ENCODE results near the gene LSM10.

The LSM10 gene

DNA sequence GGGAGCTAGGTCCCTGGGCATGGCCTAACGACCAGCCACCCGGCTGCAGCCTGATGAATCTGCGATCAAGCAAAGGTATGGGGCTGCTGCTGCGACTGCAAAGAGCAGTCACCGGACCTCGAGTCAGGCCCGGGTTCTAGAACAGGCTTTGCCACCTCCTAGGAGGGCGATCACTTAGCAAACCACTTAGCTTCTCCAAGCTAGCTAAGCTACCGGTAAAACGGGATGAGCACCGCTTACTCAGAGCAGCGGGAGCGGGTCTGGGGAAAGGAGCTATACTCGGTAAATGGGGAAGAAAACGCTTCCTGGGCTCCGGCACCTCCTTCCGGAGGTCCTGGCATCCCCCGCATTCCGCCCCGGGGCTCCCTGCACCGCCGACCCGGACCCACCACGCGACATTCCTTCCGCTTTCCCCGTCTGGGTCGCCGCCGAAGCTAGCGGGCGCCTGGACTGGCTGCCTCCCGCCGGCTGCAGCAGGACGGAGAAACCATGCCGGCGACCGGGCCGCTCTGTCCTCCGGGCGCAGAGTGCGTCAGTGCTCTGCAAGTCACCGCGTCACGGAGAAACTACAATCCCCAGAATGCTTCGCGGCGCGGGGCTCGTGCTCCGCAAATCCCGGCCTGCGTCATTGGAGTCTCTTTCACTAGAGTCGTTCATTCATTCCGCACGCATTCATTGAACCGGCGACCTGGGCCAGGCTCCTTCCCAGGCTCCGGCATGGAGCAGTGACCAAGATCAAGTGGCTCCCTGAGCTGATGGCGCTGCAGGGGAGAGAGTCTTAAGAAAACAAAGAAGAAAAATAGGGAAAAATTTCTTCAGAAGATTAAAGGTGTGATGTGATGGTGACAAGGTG lies at the start of gene LSM10:
LSM10 (minus strand) TSS at position 531 of the 853 bp plus-strand sequence. CDS start 3,779 bp downstream, outside the sequence.
- no peak for FAIRE-seq
- TF ChIP-seq POLR2A (IDR thresholded peaks at IDR 0.05; ENCODE audit: low read depth, low read length), result peak; percentile 90
- DNase-seq (ENCODE audit: insufficient read length, low spot score), result peak; percentile 86

DNA sequence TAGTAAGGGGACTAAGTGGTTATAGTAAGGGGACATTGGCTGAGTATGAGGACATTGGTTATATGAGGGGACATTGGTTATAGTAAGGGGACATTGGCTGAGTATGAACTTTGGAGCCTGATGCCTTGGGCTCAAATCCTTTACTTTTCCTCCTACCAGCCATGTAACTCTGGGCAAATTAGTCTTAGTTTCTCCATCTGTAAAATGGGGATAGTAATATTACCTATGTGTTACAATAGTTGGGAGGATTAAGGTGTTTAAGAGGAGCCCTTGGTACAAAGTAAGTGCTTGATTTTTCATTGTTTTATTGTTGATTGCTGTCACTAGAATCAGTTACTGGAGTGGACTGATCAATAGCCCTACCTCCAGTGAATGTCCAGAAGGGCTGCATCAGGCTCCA lies 49.7 kb upstream of the LSM10 start:
- FAIRE-seq, result no peak
- DNase-seq (ENCODE audit: insufficient read length, low spot score), result no peak
- TF ChIP-seq POLR2A (IDR thresholded peaks at IDR 0.05; ENCODE audit: low read depth, low read length), result no peak

DNA sequence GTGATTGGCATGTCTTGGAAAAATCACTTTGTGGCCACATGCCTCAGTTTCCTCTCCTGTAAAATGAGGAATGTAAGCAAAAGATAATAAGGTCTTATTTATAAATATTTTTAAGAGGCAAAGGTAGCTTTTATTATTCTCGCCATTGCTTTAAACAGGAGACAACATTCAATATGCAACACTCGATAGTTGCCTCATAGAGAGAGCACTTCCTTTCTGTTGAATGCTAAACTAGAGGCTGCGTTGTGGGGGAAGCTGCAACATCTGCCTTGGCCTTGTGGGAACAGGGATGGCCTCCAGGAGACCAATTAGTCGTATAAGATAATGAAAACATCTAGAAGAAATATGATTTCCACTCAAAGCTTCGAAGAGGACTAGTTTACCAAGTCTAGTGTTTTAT lies 49.0 kb upstream of the LSM10 start:
- FAIRE-seq (no peak), DNase-seq (ENCODE audit: insufficient read length, low spot score) (no peak)
- no peak for TF ChIP-seq POLR2A (IDR thresholded peaks at IDR 0.05; ENCODE audit: low read depth, low read length)

DNA sequence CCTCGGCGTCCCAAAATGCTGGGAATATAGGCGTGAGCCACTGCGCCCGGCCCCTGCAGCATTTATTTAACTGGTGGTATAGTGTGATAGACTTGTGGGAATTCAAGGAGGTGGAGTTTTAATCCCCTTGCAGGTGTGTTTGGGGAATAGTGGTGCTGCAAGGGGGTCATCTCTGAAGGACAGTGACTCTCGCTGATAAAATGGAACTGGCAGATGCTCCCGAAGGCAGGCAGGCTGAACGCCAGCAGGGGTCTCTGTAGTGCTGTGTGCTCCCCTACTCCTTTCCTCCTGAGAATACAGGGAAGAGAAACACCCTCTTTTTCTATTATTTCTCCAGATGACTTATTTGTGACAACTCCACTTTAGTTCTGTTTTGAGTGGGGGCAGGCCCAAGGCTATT lies 48.6 kb upstream of the LSM10 start:
- FAIRE-seq, result no peak
- DNase-seq (ENCODE audit: insufficient read length, low spot score), result no peak
- no peak for TF ChIP-seq POLR2A (IDR thresholded peaks at IDR 0.05; ENCODE audit: low read depth, low read length)

DNA sequence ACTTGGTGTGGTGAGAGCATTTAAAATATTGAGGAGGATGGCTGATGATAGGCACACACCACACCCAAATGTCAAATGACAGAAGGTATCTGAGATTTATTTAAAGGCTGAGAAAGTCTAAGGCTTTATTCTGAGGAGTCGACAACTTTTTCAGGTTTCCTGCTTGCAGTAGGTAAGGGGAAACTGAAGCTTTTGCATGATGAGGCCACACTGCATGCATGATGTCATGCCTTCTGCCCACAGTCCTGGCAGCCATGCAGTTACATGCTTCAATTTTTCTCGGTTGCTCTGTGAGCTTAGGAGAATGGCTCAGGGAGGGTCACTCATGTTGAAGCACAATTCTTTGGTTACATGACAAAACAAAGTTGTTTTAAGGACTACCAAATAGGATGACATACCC lies 45.6 kb upstream of the LSM10 start:
- no peak for FAIRE-seq

DNA sequence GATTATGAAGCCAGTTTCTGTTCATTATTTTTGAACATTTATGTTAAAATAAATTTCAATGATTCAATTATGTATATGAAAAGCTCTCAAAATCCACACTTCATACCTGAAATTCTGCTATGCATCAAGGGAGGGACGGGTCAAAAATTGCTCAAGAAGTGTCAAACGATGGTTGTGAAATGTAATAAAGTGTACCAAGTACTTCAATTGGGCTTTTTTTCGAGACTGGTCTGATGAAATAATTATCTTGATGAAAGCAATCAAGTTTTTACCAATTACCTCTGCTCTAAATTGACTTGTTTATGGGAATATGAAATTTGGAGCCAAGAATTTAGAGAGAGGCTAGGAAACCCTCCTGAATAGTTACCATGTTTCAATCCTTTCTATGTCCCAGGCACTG lies 44.6 kb upstream of the LSM10 start:
- no peak for TF ChIP-seq POLR2A (IDR thresholded peaks at IDR 0.05; ENCODE audit: low read depth, low read length)
- DNase-seq (ENCODE audit: insufficient read length, low spot score) (no peak), FAIRE-seq (no peak)

More for the DNA sequence above, 45.6 kb upstream of the LSM10 start:
- TF ChIP-seq POLR2A (IDR thresholded peaks at IDR 0.05; ENCODE audit: low read depth, low read length), result no peak
- no peak for DNase-seq (ENCODE audit: insufficient read length, low spot score)

DNA sequence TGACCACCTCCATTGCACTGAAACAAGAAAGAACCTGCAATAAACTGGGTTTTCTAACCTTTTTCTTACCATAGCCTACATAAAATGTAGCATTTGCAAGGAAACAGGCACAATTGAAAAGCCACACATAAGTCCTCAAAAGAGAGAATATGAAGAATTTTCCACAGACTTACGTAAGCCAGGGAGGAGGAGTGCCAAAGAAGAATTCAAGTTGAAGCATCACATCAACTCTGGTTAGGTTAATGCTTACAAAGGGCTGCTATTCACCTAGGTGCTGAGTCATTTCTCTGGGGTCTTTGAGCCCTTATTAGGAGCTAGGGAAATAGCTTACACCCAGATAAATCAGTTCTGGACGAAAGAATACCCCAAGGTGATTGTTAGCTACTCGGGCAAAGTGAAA lies 42.9 kb upstream of the LSM10 start:
- no peak for TF ChIP-seq POLR2A (IDR thresholded peaks at IDR 0.05; ENCODE audit: low read depth, low read length)
- no peak for FAIRE-seq
- no peak for DNase-seq (ENCODE audit: insufficient read length, low spot score)

DNA sequence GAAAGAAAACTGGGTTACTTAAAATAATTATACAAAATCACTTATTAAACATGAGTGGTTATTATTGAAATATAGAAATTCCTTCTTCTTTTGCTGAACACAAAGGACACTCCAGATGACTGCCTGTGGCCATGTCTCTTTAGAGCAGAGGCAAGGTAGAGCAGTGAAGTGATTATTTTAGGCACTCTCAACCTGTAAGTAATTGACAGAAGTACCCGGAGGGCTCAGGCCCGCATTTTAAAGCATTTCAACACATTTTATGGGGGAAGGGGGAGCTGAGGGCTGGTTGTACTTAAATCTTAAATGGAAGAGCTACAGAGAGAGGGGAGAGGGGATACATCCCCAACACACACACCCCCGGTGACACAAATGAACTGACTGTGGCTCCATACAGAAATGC lies 42.3 kb upstream of the LSM10 start:
- no peak for FAIRE-seq
- TF ChIP-seq POLR2A (IDR thresholded peaks at IDR 0.05; ENCODE audit: low read depth, low read length), result no peak
- DNase-seq (ENCODE audit: insufficient read length, low spot score), result no peak

DNA sequence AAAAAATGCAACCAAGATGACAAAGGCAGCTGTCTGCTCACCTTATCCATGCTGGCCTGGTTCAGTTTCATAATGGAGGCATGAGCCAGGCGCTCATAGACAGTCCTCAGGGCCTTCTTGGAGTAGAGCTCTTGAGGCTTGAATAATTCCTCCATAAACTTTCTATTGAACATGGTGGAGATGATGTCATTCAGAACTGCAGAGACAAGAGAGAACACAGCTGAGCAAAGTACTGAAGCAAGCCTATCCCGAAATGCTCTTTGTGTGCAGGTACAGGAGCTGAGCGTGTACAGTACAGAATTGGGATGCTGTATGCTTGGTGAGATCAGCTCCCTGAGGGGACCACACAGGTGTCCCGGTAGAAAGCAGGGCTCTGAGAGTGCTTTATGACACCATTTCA lies 41.0 kb upstream of the LSM10 start:
- no peak for TF ChIP-seq POLR2A (IDR thresholded peaks at IDR 0.05; ENCODE audit: low read depth, low read length)
- DNase-seq (ENCODE audit: insufficient read length, low spot score), result no peak

DNA sequence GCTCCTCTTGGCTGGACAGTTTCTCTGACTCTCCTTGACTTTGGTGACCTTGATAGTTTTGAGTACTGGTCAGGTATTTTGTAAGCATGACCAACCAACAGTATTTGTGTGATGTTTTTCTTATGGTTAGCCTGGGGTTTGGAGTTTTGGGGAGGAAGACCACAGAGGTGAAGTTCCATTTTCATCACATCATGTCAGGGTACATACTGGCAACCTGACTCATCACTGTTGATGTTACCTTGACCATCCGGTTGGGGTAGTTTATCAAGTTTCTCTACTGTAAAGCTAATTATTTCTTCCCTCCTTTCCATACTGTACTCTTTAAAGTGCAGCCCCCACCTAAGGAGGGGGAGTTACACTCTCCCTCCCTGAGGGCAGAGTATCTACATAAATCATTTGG lies 39.1 kb upstream of the LSM10 start:
- DNase-seq (ENCODE audit: insufficient read length, low spot score) (peak; percentile 22), FAIRE-seq (no peak)
- no peak for TF ChIP-seq POLR2A (IDR thresholded peaks at IDR 0.05; ENCODE audit: low read depth, low read length)

More for the DNA sequence above, 41.0 kb upstream of the LSM10 start:
- FAIRE-seq, result no peak

DNA sequence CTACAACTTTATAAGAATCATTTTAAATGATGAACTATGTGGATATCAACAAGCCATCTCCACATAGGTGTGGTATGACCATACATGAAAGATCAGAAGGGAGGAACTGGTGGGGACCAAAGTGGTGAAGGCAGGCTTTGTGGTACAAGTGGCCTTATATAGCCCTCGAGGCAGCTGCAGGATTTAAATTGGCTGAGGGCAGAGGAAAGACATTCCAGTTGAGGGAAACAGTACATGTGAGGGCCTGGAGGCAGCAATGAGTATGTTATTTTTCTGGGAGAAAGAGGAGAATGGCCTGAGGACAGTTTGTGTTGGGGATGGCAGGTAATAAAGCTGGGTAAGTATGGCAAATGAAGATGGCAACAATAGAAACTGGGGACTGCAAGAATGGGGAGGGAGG lies 35.4 kb upstream of the LSM10 start:
- FAIRE-seq (no peak), DNase-seq (ENCODE audit: insufficient read length, low spot score) (no peak)
- no peak for TF ChIP-seq POLR2A (IDR thresholded peaks at IDR 0.05; ENCODE audit: low read depth, low read length)

DNA sequence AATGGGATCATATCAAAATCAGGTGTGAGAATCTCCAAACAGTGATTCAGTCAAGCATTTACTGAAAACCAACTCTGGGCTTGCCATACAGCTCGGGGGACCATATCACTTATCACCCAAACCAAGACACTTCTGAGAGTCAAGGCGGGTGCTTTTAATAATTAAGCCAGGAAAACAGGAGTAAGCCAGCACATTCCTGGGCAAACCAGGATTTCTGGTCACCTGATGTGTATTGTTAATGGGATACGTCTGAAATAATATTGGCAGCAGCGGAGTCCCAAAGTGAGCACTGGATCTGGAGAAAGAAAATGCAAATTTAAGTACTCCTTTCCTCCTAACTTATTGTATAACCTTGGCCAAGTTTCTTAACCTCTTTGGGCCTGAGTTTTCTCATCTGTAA lies 34.9 kb upstream of the LSM10 start:
- FAIRE-seq, result no peak
- DNase-seq (ENCODE audit: insufficient read length, low spot score), result no peak
- TF ChIP-seq POLR2A (IDR thresholded peaks at IDR 0.05; ENCODE audit: low read depth, low read length), result no peak

DNA sequence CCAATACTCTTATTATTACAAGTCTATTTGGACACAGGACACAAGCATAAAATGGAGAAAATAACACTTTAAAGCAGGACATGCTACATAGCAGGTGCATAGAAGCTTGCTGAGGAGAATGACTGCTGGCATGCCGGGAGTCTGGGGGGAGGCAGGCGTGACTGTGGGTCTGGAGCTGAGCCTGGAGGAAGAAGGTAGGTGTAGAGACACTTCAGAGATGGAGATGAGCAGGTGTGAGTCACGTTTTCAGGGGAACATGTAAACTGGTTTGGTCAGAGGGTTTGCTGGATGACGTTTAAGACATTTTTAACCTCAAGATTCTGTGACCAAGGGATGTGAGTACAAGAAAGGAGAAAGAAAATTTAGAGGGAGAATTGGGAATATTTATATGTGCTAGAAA lies 28.1 kb upstream of the LSM10 start:
- FAIRE-seq, result no peak
- TF ChIP-seq POLR2A (IDR thresholded peaks at IDR 0.05; ENCODE audit: low read depth, low read length), result no peak
- no peak for DNase-seq (ENCODE audit: insufficient read length, low spot score)

DNA sequence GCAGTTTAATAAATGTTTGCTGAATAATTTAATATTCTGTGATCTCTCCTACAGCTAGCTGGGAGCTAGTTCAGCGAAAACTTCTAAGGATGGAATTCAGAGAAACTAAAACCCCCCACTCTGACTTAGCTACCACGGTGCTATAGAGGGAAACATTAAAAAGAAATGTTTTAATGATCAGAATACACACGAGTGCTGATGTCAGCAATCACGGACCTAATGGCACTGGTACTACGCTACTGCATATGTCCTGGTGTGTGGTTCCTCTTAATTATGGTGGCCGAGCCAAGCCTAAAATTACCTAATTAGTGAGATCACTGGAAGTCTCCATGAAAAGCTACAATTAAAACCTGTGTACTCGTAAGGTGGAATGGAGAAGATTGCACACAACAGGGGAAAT lies 23.9 kb upstream of the LSM10 start:
- FAIRE-seq (no peak), DNase-seq (ENCODE audit: insufficient read length, low spot score) (no peak)
- TF ChIP-seq POLR2A (IDR thresholded peaks at IDR 0.05; ENCODE audit: low read depth, low read length), result no peak

DNA sequence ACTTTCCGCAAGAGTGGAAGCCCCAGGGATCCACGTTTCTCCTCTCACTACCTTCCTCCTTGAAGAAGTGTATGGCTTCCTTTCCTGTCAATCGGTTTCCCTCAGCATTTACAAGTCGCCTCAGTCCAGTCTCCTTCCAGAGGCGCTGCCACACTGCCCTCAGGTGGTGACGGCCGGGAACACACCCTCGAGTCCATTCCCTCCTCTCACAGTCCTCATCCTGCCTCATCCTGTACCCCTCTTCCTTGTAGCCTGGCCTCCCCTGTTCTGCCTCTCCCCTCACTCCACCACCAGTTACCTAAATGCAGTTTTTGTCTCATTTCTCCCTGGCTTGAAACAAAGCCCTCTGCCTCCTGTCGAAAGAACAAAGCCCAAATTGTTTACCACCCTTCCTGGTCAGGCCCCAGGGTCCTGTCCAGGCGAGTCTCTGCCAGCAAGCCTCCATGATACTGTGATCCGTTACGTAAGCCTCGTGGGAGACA lies 23.2 kb upstream of the LSM10 start:
- TF ChIP-seq POLR2A (IDR thresholded peaks at IDR 0.05; ENCODE audit: low read depth, low read length), result no peak
- DNase-seq (ENCODE audit: insufficient read length, low spot score) (peak; percentile 63), FAIRE-seq (peak; percentile 75)
